ENCODE results near the gene ARFRP1.

ARFRP1 gene

GRCh38 chr20:63690003-63690897 lies 17.5 kb downstream of the ARFRP1 start:
- no peak for DNase-seq

- no peak for DNase-seq
Measured at GRCh38 chr20:63689046-63690002, 18.5 kb downstream of the ARFRP1 start.

GRCh38 chr20:63688228-63689045 lies 19.3 kb downstream of the ARFRP1 start:
- DNase-seq, result no peak

- no peak for DNase-seq
Measured at GRCh38 chr20:63687419-63688178, 20.2 kb downstream of the ARFRP1 start.

- peak; percentile 58 to 72 for DNase-seq
Measured at GRCh38 chr20:63686492-63687321, 21.1 kb downstream of the ARFRP1 start.

GRCh38 chr20:63686094-63686491 lies 21.7 kb downstream of the ARFRP1 start:
- no peak for DNase-seq

GRCh38 chr20:63685269-63686026 lies 22.3 kb downstream of the ARFRP1 start:
- DNase-seq, result no peak

GRCh38 chr20:63682384-63683139 lies 25.2 kb downstream of the ARFRP1 start:
- no peak for DNase-seq

- DNase-seq, result no peak
Measured at GRCh38 chr20:63681609-63682142, 26.1 kb downstream of the ARFRP1 start.

- DNase-seq, result no peak
Measured at GRCh38 chr20:63680857-63681608, 26.7 kb downstream of the ARFRP1 start.

GRCh38 chr20:63680427-63680826 lies 27.3 kb downstream of the ARFRP1 start:
- no peak for DNase-seq

- no peak for DNase-seq
Measured at GRCh38 chr20:63679799-63680305, 27.9 kb downstream of the ARFRP1 start.

GRCh38 chr20:63678667-63679465 lies 28.9 kb downstream of the ARFRP1 start:
- no peak for DNase-seq

GRCh38 chr20:63678071-63678470 lies 29.7 kb downstream of the ARFRP1 start:
- no peak for DNase-seq

- no peak for DNase-seq
Measured at GRCh38 chr20:63675681-63676368, 32.0 kb downstream of the ARFRP1 start.

GRCh38 chr20:63673951-63674350 lies 33.8 kb downstream of the ARFRP1 start:
- no peak for DNase-seq

- DNase-seq, result no peak
Measured at GRCh38 chr20:63672666-63673065, 35.1 kb downstream of the ARFRP1 start.
